ENCODE results near the gene TRAP1. TPM values are rescaled to one million over a fixed set of nuclear protein-coding genes. Genes with fewer than 3 reads are reported as not detected.

TRAP1 gene
- total RNA-seq, 2 donors from 2014 or later = 33.2 to 51.1 TPM

DNA sequence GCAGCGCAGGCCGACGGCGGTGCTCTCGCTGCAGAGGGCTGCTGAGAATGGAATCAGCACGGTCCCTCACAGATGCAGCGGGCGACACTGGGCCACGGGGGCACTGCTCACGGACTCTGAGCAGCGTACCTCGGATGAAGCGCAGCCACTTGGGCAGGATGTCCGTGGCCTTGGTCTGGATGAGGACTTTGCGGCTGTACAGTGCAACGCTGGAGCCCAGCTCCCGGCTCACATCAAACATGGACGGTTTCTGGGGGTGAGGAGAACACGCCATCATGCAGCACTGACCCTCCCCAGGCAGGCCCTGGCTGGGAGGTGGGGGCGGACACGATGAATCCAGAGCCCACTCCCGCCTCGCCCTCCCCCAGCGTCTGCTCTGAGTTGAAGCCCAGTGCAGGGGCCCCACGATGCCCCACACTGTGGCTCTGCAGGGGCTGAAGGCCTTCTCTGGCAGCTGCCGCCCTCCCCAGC, 44.7 kb downstream of the TRAP1 start:
- no peak for TF ChIP-seq CTCF (IDR thresholded peaks at IDR 0.05)
- H3K4me3 ChIP-seq = no peak overlapping the region
- no peak overlapping the region for H3K27ac ChIP-seq
- H3K27me3 ChIP-seq (replicated peaks; ENCODE audit: insufficient read depth) = no peaks in the 10 kb centered on the region
- H3K9me3 ChIP-seq = no peaks in the 10 kb centered on the region
- DNase-seq (ENCODE audit: low spot score) (no peak), ATAC-seq (ENCODE audit: insufficient number of reproducible peaks, low FRiP score, low read depth) (no peak)
- H3K4me1 ChIP-seq (ENCODE audit: control insufficient read depth in 1 of 2, low read depth in 2 of 2) = no peaks in the 10 kb centered on the region
- H3K36me3 ChIP-seq = peaks cover 31% of the 10 kb centered on the region

GRCh38 chr16:3671424-3671823, 45.9 kb downstream of the TRAP1 start:
- DNase-seq (ENCODE audit: low spot score) = no peak
- no peak for ATAC-seq (ENCODE audit: insufficient number of reproducible peaks, low FRiP score, low read depth)
- H3K36me3 ChIP-seq = peaks cover 28% of the 10 kb centered on the region

DNA sequence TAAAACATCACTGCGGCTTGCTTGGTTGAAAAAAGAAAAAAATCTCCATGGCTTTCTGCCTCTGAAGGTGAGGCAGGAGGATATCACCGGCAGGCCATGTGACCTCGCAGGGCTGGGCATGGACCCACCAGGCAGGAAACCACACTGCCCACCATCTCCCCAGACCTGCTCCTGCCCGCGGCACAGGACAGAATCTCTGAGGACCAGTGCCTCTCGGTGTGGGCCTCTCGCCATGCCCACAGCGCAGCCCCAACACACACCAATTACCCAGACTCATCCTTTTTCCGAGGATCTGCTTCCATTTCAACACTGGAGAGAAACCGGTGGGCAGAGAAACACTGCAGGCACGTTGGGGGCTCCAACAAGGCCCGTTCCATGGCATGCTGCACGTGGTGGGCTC, 46.6 kb downstream of the TRAP1 start:
- H3K9me3 ChIP-seq = no peaks in the 10 kb centered on the region
- no peak for ATAC-seq (ENCODE audit: insufficient number of reproducible peaks, low FRiP score, low read depth)
- no peak for TF ChIP-seq CTCF (IDR thresholded peaks at IDR 0.05)
- H3K27ac ChIP-seq = no peak overlapping the region
- no peaks in the 10 kb centered on the region for H3K27me3 ChIP-seq (replicated peaks; ENCODE audit: insufficient read depth)
- no peak overlapping the region for H3K4me3 ChIP-seq
- no peaks in the 10 kb centered on the region for H3K4me1 ChIP-seq (ENCODE audit: control insufficient read depth in 1 of 2, low read depth in 2 of 2)
- DNase-seq (ENCODE audit: low spot score) = no peak
- peaks cover 25% of the 10 kb centered on the region for H3K36me3 ChIP-seq

More at GRCh38 chr16:3671424-3671823, 45.9 kb downstream of the TRAP1 start:
- TF ChIP-seq CTCF (IDR thresholded peaks at IDR 0.05) = no peak
- Histone ChIP-seq H3K4me1 (ENCODE audit: control insufficient read depth in 1 of 2, low read depth in 2 of 2) (no peaks in the 10 kb centered on the region), H3K9me3 (no peaks in the 10 kb centered on the region), H3K4me3 (no peak overlapping the region), H3K27me3 (replicated peaks; ENCODE audit: insufficient read depth) (no peaks in the 10 kb centered on the region), H3K27ac (no peak overlapping the region)

DNA sequence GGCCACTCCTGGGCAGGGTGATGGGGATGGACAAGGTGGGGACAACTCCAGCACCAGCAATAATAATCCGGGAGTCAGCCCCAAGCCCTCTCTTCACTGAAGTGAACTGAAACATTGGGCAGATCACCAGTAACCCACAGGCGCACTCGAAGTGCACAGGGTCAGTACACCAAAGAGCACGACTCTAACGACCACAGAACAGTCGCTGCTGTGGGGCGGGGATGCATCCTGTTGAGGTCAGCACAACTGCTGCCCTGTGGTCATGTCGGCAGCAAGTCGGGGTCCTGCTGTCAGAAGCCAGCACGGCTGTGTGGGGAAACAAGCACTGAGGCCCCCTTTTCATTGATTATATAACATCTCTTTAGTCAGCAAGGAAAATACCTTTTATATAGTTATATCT, 48.2 kb downstream of the TRAP1 start:
- DNase-seq (ENCODE audit: low spot score) (no peak), ATAC-seq (ENCODE audit: insufficient number of reproducible peaks, low FRiP score, low read depth) (no peak)
- Histone ChIP-seq H3K36me3 (peaks cover 14% of the 10 kb centered on the region), H3K9me3 (no peaks in the 10 kb centered on the region), H3K4me3 (no peak overlapping the region), H3K27me3 (replicated peaks; ENCODE audit: insufficient read depth) (no peaks in the 10 kb centered on the region), H3K4me1 (ENCODE audit: control insufficient read depth in 1 of 2, low read depth in 2 of 2) (no peaks in the 10 kb centered on the region), H3K27ac (no peak overlapping the region)
- TF ChIP-seq CTCF (IDR thresholded peaks at IDR 0.05) = no peak

- Histone ChIP-seq H3K4me1 (ENCODE audit: control insufficient read depth in 1 of 2, low read depth in 2 of 2) (no peaks in the 10 kb centered on the region), H3K9me3 (no peaks in the 10 kb centered on the region), H3K36me3 (peaks cover 14% of the 10 kb centered on the region), H3K27ac (no peak overlapping the region), H3K27me3 (replicated peaks; ENCODE audit: insufficient read depth) (no peaks in the 10 kb centered on the region), H3K4me3 (no peak overlapping the region)
- TF ChIP-seq CTCF (IDR thresholded peaks at IDR 0.05) = no peak
- DNase-seq (ENCODE audit: low spot score) (no peak), ATAC-seq (ENCODE audit: insufficient number of reproducible peaks, low FRiP score, low read depth) (no peak)
These were observed 48.7 kb downstream of the TRAP1 start for GRCh38 chr16:3668626-3669025.
